GM18951 (cell line): ENCODE data around the gene TRMT112.

Source experiments
- POLR2A ChIP-seq: IDR thresholded peaks from 4 replicates; pipeline ENCODE4 v1.6.1; 2011; ENCODE audit warnings: mild to moderate bottlenecking; ENCODE audit not compliant: insufficient read length, insufficient read depth; ENCODE audit errors: extremely low read depth
- in situ Hi-C: fragments of 300-500 bp; cut with MboI; formaldehyde crosslinking; loops from one replicate; pipeline ENCODE4 v1.12.0; 2022; ENCODE audit warnings: low sequenced_read_pairs, mixed read lengths, inconsistent platforms; ENCODE audit not compliant: unreplicated experiment

Gene TRMT112

DNA sequence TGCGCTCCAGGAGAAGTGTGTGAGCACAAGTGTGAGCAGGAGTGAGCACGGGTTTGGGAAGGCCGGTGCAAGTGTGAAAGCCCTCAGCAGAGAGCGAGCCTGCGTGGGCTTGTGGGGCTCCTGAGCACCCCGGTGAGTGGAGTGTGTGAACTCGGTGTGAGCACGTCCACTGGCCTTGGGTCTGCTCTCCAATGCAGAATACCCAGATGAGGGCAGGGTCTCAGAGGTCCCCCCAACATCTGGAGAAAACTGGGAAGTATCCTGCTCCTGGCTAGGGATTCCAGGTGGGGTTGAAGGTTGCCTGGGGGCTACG, 10.8 kb downstream of the TRMT112 start:
- in situ Hi-C loops: no loop called here
- no peak for TF ChIP-seq POLR2A

DNA sequence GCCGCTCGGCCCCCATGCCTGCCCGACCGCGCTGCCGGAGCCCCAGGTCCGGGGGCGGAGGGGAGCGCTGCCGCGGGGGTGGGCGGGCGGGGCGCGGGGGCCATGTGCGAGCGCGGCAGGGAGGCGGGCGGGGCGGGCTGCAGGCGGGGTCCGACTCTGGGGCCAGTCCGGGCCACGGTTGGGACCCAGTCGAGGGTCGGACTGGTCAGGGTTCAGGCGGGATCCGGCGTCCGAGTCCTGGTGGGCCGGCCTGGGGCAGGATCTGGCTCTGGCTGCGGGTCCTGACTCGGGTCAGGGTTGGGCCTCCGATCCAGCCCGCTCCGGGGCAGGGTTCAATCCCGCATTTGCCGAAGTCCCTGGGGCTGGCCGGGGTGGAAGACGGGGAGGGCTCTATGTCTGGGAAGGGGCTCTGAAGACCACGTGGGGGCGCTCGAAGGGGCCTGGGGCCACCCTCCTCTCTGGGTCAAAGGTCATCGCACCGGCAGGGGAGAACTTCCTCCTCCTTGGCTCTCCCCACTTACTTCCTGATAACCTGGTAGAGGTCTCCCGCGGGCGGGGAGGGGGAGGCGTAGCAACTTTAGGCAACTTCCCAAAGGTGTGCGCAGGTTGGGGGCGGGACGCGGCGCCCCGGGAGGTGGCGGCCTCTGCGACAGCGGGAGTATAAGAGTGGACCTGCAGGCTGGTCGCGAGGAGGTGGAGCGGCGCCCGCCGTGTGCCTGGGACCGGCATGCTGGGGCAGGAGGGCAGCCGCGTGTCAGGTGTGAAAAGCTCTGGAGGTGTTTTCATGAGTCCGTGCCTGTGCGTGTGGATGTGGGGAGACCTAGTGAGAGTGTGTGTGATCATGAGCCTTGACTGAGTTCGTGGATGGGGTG, 11.4 kb downstream of the TRMT112 start:
- in situ Hi-C loops: no loop called here
- peak; percentile 50 for TF ChIP-seq POLR2A

DNA sequence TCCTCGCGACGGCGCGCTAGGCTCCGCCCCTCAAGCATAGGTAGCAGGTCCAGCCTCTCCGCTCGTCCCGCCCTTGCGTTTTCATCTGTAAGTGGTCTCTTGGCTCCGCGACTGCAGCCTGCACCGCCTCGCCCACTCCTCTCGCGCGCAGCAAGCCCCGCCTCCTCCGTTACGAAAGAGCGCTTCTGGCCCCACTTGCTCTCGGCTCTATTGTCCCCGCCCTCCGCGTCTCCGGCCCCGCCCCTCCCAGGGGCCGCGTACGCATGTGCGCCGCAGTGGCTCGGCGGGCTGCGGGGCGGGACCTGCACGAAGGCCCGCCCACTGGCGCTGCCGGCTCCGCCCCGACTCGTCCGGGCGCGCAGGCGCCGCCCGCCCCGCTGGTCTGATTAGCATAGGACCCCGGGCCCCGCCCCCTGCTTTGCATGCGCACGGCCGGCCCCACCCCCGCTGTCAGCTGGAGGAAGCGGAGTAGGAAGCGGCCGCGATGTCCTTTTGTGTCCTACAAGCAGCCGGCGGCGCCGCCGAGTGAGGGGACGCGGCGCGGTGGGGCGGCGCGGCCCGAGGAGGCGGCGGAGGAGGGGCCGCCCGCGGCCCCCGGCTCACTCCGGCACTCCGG, 12.2 kb downstream of the TRMT112 start, which contains the start of gene ESRRA:
TSS of gene ESRRA (plus strand) at position 450 of the 616 bp plus-strand sequence. CDS start 1,656 bp downstream, outside the sequence.
- in situ Hi-C loops: no loop called here
- TF ChIP-seq POLR2A: peak; percentile 82

DNA sequence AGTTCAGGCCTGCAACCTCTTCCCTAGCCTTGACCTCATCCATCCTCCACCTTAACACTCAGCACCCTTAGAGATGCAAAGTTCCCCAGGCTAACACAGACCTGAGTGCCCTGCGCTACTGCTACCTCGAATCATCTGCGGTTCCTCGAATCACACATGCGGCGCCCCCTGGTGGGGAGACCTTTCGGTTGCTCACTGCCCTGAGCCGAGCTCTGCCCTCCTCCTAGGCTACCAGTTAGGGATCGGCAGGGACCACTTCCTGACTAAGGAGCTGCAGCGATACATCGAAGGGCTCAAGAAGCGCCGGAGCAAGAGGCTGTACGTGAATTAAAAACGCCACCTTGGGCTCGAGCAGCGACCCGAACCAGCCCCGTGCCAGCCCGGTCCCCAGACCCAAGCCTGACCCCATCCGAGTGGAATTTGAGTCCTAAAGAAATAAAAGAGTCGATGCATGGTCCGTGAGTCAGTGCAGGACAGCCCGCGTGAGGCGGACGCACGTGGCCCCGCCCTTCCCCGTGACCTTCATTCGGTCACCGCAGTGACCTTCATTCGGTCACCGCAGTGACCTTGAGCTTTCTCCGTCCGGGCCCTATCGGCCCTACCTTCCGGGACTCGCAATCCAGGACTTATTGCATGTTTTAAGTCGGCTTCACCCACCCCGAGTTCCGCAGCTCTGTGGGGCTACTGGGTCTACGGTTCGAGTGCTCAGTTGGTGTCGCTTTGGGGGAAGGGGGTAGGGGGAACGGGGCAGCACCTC, 12.9 kb downstream of the TRMT112 start:
- in situ Hi-C loops: no loop called here
- TF ChIP-seq POLR2A: peak; percentile 79

DNA sequence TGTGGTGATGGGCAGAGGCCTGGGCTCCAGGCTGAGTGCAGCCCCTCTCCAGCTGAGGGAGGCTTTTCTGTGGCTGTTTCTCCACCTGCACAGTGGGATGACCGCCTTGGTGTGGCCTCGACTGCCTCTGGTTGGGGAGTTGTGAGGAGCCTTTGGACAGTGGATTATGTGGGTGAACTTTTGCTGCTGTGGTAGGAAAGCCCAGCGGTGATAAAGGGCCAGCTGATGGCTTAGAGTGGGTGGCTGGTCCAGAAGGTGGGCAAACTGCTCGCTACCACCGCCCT, 13.4 kb downstream of the TRMT112 start:
- TF ChIP-seq POLR2A: no peak
- in situ Hi-C loops: no loop called here

DNA sequence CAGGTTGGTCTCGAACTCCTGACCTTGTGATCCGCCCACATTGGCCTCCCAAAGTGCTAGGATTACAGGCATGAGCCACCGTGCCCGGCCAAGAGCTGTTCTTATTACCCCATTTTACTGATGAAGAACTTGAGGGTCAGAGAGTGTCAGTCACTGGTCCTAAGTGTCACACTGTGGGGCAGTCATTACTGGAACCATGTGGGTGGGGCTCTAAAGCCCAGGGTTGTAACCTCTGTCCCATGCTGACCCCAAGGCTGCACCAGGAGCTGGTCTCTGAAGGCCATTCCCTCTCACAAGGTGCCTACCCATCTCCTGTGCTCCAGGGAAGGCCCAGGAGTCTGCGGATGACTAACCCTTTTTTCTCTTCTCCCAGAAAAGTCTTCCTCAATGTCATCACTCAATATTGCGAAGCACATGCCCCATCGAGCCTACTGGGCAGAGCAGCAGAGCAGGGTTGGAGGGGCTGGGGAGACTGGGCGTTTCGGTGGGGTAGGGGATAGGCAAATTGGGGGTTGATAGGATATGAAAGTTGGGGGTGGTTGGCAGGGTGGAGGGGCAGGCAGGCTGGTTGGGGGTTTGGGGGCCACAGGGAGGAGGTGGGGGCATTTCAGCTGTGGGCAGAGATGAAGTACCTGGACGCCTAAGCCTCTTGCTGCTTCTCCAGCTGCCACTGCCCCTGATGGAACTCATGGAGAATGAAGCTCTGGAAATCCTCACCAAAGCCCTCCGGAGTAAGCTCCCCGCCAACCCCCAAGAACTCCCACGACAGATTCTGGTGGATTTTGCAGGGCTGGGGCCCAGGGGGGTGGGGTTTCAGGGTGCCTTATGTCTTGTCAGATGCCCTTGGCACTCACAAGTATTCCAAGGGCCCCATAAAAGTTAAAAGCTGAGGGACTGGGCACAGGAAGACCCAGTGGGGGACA, 14.0 kb downstream of the TRMT112 start:
- in situ Hi-C loops: no loop called here
- no peak for TF ChIP-seq POLR2A

DNA sequence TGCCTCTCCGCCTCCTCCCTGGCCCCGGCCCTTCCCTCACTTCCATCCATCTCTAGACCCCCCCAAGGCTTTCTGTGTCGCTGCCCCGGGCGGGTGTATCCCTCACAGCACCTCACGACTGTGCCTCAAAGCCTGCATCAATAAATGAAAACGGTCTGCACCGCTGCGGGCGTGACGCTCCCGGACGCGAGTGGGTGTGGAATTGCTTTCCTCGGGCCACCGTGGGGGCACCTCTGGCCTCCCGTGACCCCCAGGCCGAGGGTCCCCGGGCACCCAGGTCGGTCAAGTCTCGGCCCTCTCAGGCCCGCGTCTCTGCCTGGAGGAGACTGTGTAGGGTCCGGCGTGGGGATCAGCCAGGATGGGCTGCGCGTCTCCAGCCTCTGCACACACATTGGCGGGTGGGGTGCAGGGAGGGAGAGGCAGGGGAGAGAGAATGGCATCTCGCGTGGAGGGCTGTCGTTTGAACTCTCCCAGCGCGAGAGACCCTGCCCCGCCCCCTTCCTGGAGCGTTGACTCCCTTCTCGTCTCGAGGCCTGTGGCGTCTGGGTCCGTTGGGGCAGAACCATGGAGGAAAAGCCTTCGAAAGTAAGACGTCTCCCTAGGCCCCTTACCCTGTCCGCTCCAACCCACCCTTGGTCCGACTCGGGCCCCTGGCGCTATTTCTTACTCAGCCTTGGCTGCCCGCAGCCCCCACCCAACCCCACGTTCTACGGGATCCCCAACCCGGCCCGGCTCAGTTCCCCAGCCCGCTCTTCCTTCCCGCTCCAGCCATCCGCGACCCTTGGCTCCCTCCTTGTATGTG, 17.3 kb downstream of the TRMT112 start, which contains the start of gene CATSPERZ:
TSS of gene CATSPERZ (plus strand) at position 512 of the 802 bp plus-strand sequence. CDS start at position 565, 53 bp downstream.
- in situ Hi-C loops: loop anchor here (5.0 kb wide), 1 partner anchor 98 kb away; no protein-coding TSS in a partner anchor
- no peak for TF ChIP-seq POLR2A

DNA sequence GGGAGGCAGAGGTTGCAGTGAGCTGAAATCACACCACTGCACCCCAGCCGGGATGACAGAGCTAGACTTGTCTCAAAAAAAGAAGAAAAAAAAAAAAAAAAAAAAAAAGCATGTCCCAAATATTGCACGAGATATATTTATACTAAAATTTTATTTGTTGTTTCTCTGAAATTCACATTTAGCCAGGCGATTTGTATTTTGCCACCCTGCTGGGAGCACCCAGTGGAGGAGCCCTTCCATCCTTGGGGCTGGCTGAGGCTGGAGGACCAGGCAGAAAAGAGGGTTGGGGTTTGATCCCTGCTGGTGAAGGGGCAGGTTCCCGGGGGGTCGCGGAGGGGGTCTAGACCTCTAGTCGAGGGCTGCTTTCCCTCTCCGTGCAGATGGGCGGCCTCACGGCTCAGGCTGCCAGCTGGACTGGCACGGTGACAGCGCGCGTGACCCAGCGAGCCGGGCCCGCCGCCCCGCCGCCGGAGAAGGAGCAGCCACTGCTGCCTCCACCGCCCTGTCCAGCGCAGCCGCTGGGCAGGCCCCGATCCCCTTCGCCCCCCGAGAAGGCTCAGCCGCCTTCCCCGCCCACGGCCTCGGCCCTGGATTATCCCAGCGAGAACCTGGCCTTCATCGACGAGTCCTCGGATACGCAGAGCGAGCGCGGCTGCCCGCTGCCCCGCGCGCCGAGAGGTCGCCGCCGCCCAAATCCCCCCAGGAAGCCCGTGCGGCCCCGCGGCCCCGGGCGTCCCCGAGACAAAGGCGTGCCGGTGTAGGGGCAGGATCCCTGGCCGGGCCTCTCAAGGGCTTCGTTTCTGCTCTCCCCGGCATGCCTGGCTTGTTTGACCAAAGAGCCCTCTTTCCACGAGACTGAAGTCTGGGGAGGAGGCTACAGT, 18.2 kb downstream of the TRMT112 start:
- no peak for TF ChIP-seq POLR2A
- in situ Hi-C loops: loop anchor here (5.0 kb wide), 1 partner anchor 97 kb away; no protein-coding TSS in a partner anchor

DNA sequence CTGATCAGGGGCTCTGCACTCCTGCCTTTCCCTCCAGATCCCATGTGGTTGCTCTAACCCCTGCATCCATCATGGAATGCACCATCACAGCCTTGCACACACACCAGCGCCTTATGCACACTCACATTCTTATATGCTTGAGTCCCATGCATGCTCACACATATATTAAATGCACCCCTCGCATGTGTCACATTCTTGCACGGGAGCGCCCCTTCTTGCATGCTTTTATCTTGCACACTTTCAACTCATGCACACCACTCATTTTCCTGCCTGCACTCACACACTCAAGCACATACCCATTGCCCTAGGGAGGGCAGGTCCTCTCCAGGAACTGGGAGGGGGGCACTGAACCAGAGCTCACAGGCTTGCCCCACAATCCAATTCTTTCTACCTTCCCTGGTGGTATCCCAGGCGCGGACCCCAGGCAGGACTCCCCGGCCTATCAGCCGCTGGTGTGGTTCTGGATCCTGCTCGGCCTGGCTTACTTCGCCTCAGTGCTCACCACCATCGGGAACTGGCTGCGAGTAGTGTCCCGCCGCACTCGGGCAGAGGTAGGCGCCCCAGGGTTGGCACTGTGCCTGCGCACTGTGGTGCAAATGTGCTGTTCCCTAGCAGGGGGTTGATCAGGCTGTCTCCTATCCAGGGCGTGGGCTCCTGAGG, 19.5 kb downstream of the TRMT112 start:
- TF ChIP-seq POLR2A: no peak
- in situ Hi-C loops: loop anchor here (5.0 kb wide), 1 partner anchor 96 kb away; no protein-coding TSS in a partner anchor
